GM19043 (cell line): ENCODE data around the gene DCAF11.

Source experiments
- ATAC-seq: cut with Tn5 transposase; IDR thresholded peaks from one replicate; pipeline ENCODE4 v1.9.1; 2021; ENCODE audit warnings: low read depth; ENCODE audit not compliant: unreplicated experiment

DCAF11 gene

GRCh38 chr14:24136684-24137528 is 22.3 kb downstream of the DCAF11 start:
- ATAC-seq = no peak

- ATAC-seq = no peak
Measured at GRCh38 chr14:24137529-24138395, 23.2 kb downstream of the DCAF11 start.

GRCh38 chr14:24138396-24139271 is 24.1 kb downstream of the DCAF11 start:
- no peak for ATAC-seq

- no peak for ATAC-seq
Measured at GRCh38 chr14:24139272-24139934, 24.8 kb downstream of the DCAF11 start.

GRCh38 chr14:24141097-24141880 is 26.7 kb downstream of the DCAF11 start, which contains the start of gene EMC9:
TSS of gene EMC9 (minus strand) at chr14:24141591. CDS start at chr14:24141304, 287 bp downstream.
- peak; percentile 86 for ATAC-seq

GRCh38 chr14:24143511-24143910 is 28.9 kb downstream of the DCAF11 start:
- no peak for ATAC-seq

- no peak for ATAC-seq
Measured at GRCh38 chr14:24144451-24144850, 29.9 kb downstream of the DCAF11 start.

GRCh38 chr14:24145219-24145618 is 30.6 kb downstream of the DCAF11 start:
- no peak for ATAC-seq

GRCh38 chr14:24145690-24146452 is 31.3 kb downstream of the DCAF11 start:
- no peak for ATAC-seq

GRCh38 chr14:24146453-24146977 is 31.9 kb downstream of the DCAF11 start, which contains the start of gene PSME2:
TSS of gene PSME2 (minus strand) at chr14:24146610. CDS start at chr14:24146581, 29 bp downstream.
- peak; percentile 57 for ATAC-seq

GRCh38 chr14:24146978-24147760 is 32.6 kb downstream of the DCAF11 start, which contains the start of gene RNF31:
TSS of gene RNF31 (plus strand) at chr14:24147498. CDS start at chr14:24147699, 201 bp downstream.
- ATAC-seq = peak; percentile 79

- no peak for ATAC-seq
Measured at GRCh38 chr14:24147761-24148428, 33.3 kb downstream of the DCAF11 start.

GRCh38 chr14:24149302-24149969 is 34.9 kb downstream of the DCAF11 start:
- no peak for ATAC-seq

- ATAC-seq = no peak
Measured at GRCh38 chr14:24150061-24150460, 35.5 kb downstream of the DCAF11 start.

- ATAC-seq = no peak
Measured at GRCh38 chr14:24150567-24150966, 36.0 kb downstream of the DCAF11 start.

- no peak for ATAC-seq
Measured at GRCh38 chr14:24150993-24151392, 36.4 kb downstream of the DCAF11 start.
